GM12801 (cell line): Measurements from ENCODE around the gene AP1M1.

ENCODE experiments used
- TF ChIP-seq, protein P1 (sequence below): IDR thresholded peaks from one replicate; pipeline ENCODE4 v1.5.1; 2011; ENCODE audit warnings: control low read depth; ENCODE audit not compliant: insufficient read length; ENCODE audit errors: extremely low read depth

The AP1M1 gene

DNA sequence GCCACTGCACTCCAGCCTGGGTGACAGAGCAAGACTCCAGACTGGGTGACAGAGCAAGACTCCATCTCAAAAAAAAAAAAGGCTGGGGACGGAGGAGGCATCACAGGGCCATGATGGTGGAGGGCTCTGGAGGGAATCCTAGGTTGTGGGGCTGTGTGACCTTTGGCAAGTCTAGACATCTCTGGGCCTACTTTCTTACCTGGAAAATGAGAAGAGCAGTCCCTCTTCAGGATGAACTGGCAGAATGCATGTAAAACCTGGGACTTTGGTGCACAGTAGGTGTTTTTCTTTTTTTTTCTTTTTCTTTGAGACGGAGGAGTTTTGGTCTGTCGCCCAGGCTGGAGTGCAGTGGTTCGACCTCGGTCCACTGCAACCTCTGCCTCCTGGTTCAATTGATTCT is 38.1 kb upstream of the AP1M1 start:
- TF ChIP-seq, protein P1, sequence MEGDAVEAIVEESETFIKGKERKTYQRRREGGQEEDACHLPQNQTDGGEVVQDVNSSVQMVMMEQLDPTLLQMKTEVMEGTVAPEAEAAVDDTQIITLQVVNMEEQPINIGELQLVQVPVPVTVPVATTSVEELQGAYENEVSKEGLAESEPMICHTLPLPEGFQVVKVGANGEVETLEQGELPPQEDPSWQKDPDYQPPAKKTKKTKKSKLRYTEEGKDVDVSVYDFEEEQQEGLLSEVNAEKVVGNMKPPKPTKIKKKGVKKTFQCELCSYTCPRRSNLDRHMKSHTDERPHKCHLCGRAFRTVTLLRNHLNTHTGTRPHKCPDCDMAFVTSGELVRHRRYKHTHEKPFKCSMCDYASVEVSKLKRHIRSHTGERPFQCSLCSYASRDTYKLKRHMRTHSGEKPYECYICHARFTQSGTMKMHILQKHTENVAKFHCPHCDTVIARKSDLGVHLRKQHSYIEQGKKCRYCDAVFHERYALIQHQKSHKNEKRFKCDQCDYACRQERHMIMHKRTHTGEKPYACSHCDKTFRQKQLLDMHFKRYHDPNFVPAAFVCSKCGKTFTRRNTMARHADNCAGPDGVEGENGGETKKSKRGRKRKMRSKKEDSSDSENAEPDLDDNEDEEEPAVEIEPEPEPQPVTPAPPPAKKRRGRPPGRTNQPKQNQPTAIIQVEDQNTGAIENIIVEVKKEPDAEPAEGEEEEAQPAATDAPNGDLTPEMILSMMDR = no peak

DNA sequence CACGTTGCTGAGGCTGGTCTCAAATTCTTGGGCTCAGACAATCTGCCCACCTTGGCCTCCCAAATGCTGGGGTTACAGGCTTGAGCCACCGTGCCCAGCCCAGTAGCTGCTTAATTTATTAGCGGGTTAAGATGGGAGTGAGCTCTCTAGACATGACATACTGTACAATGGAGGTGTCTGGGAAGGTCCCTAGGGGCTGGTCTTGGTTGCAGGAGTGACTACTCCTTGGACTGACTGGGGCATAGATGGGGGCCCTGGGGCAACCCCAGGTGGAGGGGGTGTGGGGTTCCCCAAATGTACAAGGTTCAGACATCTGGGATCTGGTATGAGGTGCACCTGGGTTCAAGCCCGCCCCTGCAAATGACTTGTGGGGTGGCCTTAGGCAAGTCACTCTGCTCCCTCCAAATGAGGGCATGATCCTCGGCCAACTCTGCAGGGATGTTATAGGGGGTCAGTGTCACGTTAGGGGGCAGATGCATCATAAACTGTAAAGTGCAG is 37.2 kb upstream of the AP1M1 start:
- TF ChIP-seq, protein P1 = no peak

DNA sequence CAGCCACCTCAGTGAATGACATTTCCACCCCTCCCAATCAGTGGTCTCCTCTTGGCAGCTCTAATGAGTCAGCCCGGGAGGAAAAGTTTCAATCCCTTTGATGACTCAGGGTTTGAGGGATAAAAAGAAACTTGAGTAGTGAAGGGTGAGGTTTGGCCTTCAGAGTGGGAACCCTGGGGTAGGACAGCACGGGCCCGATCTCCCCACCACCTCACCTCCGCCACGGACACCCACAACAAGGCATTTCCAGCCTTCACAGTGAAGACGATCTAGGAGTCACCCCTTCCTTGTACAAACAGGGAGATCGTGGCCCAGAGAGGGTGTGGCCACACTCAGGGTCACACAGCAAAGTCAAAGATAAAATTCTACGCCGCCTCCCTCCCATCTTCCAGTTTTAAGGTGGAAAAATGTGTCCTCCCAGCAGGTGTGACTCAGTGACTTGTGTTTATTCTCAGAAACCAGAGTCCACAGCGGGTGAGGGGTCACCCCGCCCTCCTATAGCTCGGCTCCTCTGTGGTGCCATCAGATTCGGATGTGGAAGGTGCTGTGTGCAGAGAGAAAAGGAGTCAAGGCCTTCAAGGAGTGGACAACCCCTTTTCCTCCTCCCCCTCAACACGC is 36.7 kb upstream of the AP1M1 start:
- TF ChIP-seq, protein P1 = no peak

DNA sequence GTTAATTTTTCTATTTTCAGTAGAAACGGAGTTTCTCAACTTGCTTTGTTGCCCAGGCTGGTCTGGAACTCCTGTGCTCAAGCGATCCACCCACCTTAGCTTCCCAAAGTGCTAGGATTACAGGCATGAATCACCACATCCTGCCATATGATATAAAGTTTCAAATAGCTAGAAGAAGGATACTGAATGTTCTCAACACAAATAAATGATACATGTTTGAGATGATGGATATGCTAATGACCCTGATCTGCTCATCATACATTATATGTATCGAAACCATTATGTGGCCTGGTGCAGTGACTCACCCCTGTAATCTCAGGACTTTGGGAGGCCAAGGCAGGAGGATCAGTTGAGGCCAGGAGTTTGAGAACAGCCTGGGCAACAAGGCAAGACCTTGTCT is 35.9 kb upstream of the AP1M1 start:
- TF ChIP-seq, protein P1 = no peak

DNA sequence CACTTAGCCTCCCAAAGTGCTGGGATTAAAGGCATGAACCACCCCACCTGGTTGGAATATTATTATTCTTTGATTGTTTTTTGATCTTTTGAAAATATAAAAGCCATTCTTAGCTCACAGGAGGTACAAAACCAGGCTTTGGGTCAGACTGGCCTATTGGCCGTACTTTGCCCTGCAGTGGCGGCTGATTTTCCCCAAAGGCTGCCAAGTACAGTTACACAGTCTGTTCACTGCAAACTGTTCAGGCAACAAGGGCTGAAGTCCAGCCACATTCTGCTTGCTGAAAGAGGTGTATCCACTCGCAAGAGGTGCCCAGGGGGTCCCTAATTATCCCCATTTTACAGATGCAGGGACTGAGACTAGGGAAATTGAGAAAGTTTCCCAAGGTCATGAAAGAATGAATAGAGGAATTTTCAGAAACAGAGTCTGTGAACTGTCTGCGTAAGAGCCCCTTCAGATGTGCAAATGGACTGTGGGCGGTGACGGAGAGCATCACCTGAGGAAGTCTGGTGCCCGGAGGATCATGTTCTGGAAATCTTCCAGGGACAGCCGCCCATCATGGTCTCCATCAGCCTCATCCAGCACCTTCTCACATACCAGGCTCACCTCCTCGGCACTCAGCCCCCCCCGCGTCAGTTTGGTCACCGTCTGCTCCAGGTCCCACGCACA is 33.4 kb upstream of the AP1M1 start:
- TF ChIP-seq, protein P1 = no peak

DNA sequence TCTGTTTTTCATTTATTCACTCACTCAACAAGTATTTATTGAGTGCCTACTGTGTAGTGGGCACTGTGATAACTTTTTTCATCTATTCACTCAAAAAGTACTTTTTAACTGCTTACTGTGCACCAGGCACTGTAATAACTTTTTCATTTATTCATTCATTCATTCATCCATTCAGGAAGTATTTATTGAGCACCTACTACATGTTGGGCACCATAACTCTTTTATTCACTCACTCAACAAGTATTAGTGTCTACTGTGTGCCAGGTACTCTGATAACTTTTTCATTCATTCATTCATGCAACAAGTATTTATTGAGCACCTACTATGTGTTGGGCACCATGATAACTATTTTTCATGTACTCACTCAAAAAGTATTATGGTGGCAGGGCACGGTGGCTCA is 31.3 kb upstream of the AP1M1 start:
- TF ChIP-seq, protein P1 = no peak

DNA sequence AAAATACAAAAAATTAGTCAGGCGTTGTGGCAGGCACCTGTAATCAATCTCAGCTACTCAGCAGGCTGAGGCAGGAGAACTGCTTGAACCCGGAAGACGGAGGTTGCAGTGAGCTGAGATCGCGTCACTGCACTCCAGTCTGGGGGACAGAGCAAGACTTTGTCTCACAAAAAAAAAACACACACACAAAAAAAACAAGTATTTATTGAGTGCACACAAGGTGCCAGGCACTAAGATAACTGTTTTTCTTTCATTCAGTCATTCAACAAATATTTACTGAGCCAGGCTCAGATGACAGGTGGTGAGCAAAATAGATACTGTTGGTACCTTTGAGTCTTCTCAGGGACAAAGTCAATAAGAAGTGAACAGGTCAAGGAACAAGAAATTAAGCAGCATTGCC is 30.7 kb upstream of the AP1M1 start:
- TF ChIP-seq, protein P1 = no peak
